Measurements from ENCODE around the gene MYZAP.

The MYZAP gene

GRCh38 chr15:57565311-57565710 lies 26.4 kb upstream of the MYZAP start:
- no peak for DNase-seq

DNA sequence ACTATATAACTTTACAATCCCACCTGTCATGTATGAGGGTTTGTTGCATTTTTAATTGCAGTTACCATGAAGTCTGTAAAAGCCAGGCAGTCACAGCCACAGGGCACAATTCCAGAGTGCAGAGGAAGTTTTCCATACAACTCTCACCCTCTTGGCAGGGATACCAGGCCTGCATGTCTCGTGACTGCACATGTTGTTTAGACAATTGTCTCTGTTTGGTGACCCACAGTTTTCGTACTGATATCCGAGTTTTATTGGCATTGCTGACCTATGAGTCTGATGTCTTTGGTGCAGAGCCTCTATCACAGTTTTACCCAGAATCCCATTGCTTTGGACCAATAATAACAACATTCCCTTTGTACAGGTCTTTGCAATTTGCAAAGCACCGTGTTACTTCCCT lies 24.9 kb upstream of the MYZAP start:
- DNase-seq = no peak

GRCh38 chr15:57567891-57568290 lies 23.8 kb upstream of the MYZAP start:
- no peak for DNase-seq

- DNase-seq = no peak
Measured at GRCh38 chr15:57568299-57568698, 23.4 kb upstream of the MYZAP start.

DNA sequence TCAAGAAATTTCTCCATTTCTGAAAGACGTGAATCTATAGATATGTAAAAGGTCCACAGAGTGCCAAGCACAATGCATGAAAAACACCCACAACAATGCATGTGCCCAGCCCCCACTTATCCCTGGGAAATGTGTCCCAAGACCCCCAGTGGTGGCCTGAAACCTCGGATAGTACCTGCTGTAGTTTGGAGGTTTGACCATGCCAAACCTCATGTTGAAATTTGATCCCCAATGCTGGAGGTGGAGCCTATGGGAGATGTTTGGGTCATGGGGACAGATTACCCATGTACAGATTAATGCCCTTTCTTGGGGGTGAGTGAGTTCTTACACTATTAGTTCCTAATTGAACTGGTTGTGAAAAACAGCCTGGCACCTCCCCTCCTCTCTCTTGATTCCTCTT lies 21.4 kb upstream of the MYZAP start:
- DNase-seq = no peak

- DNase-seq = peak; percentile 57
Measured at GRCh38 chr15:57570994-57571393, 20.7 kb upstream of the MYZAP start.

DNA sequence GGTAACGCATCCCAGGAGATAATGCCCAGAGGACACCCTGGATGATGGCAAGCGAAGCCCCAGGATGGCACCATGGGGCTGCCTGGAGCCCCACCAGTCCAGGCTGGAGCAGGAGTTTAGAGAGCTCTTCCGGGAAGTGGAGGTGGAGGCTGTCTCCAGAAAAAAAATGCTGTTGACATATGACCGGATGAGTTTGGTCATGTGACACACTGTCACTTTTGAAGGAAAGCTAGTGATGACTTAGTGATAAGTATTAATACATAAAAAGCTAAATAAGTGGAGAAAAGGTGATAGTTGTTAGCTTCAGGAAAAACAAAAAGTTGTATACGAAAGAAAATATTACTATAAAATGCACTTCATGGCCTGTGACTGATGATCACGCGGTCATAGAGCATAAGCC lies 20.0 kb upstream of the MYZAP start:
- DNase-seq = no peak

DNA sequence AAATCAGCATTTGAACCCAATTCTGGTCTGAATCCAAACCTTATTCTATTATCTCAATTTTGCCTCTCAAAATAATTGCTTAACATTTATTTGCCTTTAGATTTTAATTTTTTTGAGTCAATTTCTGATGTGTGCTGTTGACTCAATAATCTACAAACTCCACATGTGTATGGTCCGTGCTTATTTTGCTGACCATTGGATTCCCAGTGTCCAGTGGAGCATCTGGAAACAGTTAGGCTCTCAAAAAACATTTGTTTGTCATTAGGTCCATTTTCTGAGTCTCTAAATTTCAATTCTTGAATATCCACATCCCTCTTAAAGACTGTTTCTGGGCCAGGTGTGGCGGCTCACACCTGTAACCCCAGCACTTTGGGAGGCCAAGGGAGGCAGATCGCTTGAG lies 19.2 kb upstream of the MYZAP start:
- no peak for DNase-seq

DNA sequence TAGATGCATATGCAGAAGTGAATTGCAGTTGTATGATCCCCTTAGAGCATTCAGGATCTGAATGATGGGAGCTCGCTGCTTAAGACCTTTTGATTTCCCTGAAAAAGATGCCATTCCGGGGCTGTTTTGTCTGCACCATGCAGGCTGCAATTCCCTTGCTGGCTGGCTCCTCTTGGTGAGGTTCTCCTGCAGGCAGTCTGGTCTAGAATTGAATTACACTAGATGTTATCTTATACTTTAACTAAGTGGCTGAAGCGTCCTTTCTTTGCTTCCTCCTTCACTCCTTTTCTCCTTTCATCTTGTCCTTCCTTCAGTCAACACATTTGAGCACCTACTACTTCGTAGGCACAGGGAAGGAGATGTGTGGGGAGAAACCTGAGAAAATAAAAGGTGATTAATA lies 18.6 kb upstream of the MYZAP start:
- DNase-seq = no peak

DNA sequence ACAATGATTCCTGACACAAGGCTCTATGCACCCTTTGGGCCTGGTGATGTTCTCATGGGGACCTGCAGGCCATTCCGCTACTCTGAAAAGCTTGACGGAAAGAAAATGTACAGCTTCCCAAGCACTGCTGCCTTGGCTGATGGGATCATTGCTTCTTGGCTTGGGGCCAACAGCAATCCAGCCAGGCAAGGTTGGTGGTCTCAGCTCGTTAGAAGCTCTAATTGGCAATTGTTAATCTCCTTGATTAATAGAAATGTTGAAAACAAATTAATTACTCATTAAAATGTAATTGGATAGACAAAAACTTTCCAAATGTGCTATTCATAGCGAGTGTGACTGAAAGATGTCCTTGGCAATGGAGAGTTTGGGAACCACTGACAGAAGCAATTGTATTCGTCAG lies 16.3 kb upstream of the MYZAP start:
- DNase-seq = no peak

DNA sequence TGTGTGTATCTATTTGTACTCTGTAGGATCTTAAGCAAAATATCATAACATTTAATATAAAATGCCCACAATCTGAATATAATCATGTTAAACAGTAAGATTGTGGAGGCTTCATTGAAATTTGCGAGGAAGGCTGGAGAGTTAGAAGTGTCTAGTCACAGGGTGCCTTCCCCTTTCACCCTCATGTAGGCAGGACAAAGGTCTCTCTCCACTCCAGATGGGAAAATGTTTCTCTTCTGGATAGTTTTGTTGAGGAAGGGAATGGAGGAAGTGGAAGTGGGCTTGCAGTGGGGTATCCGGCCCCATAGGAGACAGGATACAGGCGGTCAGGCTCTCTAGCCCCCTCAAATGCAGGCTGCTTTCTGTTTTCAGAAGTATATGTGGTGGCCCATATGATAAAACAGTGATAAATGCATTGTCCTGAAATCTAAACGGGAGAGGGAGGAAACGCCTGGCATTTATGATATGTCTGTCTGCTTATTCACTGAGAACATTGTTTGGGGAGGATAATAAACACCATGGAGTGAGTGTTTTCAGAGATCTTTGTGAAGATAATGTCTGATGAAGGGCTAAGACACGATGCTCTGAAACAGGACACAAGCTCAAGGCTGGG lies 13.3 kb upstream of the MYZAP start:
- DNase-seq = no peak

- no peak for DNase-seq
Measured at GRCh38 chr15:57580428-57580827, 11.3 kb upstream of the MYZAP start.

GRCh38 chr15:57580866-57581265 lies 10.8 kb upstream of the MYZAP start:
- DNase-seq = no peak

DNA sequence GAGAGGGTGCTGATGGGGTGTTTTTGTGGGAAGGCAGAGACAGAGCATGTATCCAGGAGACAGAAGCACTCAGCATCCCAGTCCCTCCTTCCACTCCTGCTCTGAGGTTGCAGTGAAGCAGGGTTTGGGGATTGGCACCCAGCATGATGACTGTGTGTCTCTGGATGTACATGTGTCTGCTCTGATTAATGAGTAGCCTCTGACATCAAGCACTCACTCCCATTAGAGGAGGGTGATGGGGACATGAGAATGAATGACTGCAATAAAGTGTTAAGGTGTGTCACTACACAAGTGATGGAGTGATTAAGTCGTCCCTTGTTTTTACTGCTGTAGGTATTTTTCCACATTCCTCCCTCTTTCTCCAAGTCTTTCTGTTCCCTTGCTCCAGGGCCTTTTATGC lies 9.6 kb upstream of the MYZAP start:
- DNase-seq = no peak

GRCh38 chr15:57583282-57583681 lies 8.4 kb upstream of the MYZAP start:
- DNase-seq = no peak

DNA sequence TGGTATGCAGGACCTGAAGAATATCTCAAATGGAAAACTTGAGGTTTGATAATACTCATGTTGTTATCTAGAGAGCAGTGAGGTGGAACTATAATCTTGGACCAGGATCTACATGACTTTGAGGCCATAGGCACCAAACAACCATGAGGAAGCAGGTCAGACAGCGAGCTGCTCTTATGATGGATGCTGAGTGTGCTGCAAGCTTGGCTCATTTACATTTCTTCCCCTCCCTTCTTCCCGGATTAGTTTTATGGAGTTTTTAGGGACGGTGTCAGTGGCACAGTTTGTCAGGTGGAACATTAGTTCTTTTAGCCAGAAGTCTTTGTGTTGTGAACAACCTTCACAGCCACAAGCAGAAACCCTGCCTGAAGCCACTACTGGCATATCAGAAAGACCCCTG lies 8.0 kb upstream of the MYZAP start:
- DNase-seq = no peak

- no peak for DNase-seq
Measured at GRCh38 chr15:57586661-57587424, 4.9 kb upstream of the MYZAP start.

DNA sequence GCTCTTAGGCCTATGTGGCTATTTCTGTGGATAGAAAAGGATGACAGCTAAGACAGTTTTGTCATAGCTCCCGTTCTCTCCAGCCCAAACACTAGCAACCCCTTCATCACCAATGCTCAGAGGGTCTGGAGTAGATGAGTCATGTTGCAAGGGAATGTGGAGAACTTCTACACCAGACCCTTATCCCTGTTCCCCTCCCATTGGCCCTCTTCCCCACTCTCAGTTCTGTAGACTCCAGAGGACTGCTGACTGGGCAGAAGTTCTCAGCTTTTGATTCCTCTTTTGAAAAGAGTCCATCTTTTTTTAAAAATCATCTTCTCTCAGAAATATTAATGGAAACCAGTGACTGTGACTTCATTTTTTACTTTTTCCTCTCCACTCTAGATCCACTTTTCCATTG lies 2.4 kb upstream of the MYZAP start:
- no peak for DNase-seq

DNA sequence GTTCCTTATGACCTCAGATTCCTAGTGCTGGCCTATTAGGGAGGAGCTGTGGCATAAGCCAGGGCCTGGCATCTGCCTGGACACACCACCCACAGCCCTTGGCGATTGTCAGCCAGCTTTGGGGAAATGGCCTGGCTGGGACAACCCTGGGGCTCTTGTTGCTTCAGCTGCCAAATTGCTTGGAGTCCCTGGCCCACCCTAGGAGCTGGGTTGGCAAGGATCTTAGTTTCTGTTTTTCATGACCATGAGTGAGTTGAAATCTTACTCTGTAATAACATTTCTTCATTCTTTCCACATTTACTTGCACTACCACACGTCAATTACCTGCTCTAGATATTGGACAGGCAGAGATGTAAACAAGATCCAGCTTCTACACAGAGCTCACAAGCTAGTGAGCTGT lies 1.9 kb upstream of the MYZAP start:
- no peak for DNase-seq

DNA sequence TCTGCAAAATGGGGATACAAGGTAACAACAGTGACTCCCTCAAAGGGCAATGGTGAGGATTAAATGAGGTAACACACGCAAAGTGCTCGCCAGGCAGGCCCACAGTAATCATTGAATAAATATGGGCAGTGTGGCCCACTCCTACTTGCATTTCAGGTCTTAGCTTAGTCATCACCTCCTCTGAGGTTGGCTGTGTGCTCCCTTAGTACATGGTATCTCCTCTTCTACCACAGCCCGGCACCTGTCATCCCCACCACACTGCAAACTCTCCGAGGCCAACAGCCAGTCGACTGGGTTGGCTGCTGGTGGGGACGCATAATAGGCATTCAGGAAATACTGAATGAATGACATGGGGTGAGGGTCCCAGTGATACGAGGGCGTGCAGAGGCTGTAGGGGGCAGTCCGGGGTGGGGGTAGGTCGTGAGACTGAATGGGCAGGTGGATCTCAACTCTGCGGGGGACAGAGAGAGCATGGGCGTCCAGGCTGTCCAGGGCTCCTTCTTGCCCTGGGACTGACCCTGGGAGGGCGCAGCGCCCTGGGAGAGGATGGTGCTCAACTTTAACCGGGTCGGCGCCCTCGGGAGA lies 375 bp upstream of the MYZAP start:
- no peak for DNase-seq

DNA sequence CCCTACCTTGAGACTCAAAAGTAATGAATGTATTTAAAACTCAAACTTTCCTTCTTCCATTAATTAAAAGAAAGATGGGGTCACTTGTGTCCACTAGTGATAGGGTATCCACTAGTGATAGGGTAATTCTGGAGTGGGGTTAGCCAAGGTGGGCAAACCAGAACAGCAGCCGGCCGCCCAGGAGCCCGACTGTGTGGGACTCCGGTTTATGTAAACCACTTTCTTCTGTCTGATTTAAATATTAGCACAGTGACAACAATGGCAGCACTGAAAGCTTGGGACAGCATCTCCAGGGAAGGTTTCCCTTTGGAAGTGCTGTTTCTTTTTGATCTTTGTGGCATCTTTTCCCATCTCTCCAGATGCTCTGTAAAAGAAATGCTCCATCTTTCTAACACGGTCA lies 722 bp downstream of the MYZAP start:
- DNase-seq = no peak

- DNase-seq = no peak
Measured at GRCh38 chr15:57592836-57593420, 1.2 kb downstream of the MYZAP start.

- no peak for DNase-seq
Measured at GRCh38 chr15:57594479-57594878, 2.8 kb downstream of the MYZAP start.

Data from fibroblast of skin of right quadriceps (primary cell).